Progenitor cell of endocrine pancreas (in vitro differentiated cells): Measurements from ENCODE around the gene PDK4. TPM values are rescaled to one million over a fixed set of nuclear protein-coding genes. Genes with fewer than 3 reads are reported as not detected.
"Not testable (repeated sequence)": the region's sequence is repeated elsewhere in the genome, so short reads cannot be mapped to it uniquely, and the experiment has no call there.

ENCODE experiments used
- DNase-seq: peaks from one replicate; pipeline ENCODE4 v3.0.0; 2021; ENCODE audit warnings: low spot score; ENCODE audit not compliant: unreplicated experiment
- H3K27ac Mint-ChIP-seq: 2 replicates; pipeline ENCODE4 v1.8.0; 2021; ENCODE audit warnings: mild to moderate bottlenecking, moderate library complexity, mixed read lengths
- H3K27me3 Mint-ChIP-seq: 2 replicates; pipeline ENCODE4 v1.8.0; 2021; ENCODE audit warnings: mixed read lengths
- H3K36me3 Mint-ChIP-seq: 2 replicates; pipeline ENCODE4 v1.8.0; 2022; ENCODE audit warnings: mixed read lengths; ENCODE audit not compliant: insufficient read depth
- H3K4me1 Mint-ChIP-seq: 2 replicates; pipeline ENCODE4 v1.8.0; 2021; ENCODE audit warnings: low read depth, mixed read lengths
- H3K4me3 Mint-ChIP-seq: 2 replicates; pipeline ENCODE4 v1.8.0; 2021; ENCODE audit warnings: low read depth, mild to moderate bottlenecking, moderate library complexity, mixed read lengths
- H3K9me3 Mint-ChIP-seq: 2 replicates; pipeline ENCODE4 v1.8.0; 2021; ENCODE audit warnings: low read depth, mixed read lengths
- CTCF ChIP-seq: fragments of 200-600 bp; sonication (generic); IDR thresholded peaks from one replicate; pipeline ENCODE4 v1.5.0; 2021; ENCODE audit warnings: antibody characterized with exemption, mild to moderate bottlenecking; ENCODE audit not compliant: unreplicated experiment
- total RNA-seq: library from RNA; stranded (reverse); gene quantifications from 2 replicates; pipeline ENCODE4 v1.2.1, GENCODE V29; 2021

PDK4 gene
- total RNA-seq, 1 donor from 2014 or later = 29.1 TPM

- Mint-ChIP-seq H3K4me3 (no peak overlapping the region), H3K36me3 (no peaks in the 10 kb centered on the region), H3K4me1 (no peaks in the 10 kb centered on the region), H3K27me3 (no peaks in the 10 kb centered on the region), H3K27ac (no peak overlapping the region), H3K9me3 (peaks cover 8% of the 10 kb centered on the region)
- TF ChIP-seq CTCF = no peak
- DNase-seq = no peak
Measured at GRCh38 chr7:95569720-95570119, 26.6 kb downstream of the PDK4 start.

- H3K4me3 Mint-ChIP-seq = no peak overlapping the region
- no peaks in the 10 kb centered on the region for H3K4me1 Mint-ChIP-seq
- no peak for TF ChIP-seq CTCF
- H3K27me3 Mint-ChIP-seq = no peaks in the 10 kb centered on the region
- H3K36me3 Mint-ChIP-seq = no peaks in the 10 kb centered on the region
- DNase-seq = no peak
- H3K9me3 Mint-ChIP-seq = peaks cover 5% of the 10 kb centered on the region
- no peak overlapping the region for H3K27ac Mint-ChIP-seq
Measured at GRCh38 chr7:95560674-95561073, 35.6 kb downstream of the PDK4 start.

GRCh38 chr7:95558864-95559263, 37.5 kb downstream of the PDK4 start:
- DNase-seq = no peak
- Mint-ChIP-seq H3K9me3 (peaks cover 5% of the 10 kb centered on the region), H3K27ac (no peak overlapping the region), H3K4me1 (no peaks in the 10 kb centered on the region), H3K4me3 (no peak overlapping the region), H3K36me3 (no peaks in the 10 kb centered on the region), H3K27me3 (no peaks in the 10 kb centered on the region)
- TF ChIP-seq CTCF = no peak

DNA sequence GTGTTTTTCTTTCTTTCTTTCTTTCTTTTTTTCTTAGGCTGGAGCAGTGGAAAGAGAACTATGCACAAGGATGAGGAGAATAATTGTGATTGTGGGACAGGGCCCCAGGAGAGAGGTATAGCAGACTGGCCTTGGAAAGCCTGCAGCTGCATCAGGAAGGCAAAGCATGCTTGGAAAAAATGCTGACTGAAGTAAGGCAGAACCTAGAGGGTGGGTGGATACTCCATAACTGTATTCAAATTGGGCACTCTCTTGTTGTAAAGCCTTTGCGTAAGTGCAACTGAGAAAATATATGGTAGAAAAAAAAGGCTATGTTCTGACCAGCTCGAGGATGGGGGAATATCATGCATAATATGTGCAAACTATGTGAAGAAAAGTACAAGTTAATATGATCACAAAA, 39.5 kb downstream of the PDK4 start:
- Mint-ChIP-seq H3K4me1 (no peaks in the 10 kb centered on the region), H3K27me3 (no peaks in the 10 kb centered on the region), H3K9me3 (no peaks in the 10 kb centered on the region), H3K4me3 (no peak overlapping the region), H3K36me3 (no peaks in the 10 kb centered on the region), H3K27ac (no peak overlapping the region)
- TF ChIP-seq CTCF = no peak
- no peak for DNase-seq

- H3K36me3 Mint-ChIP-seq = no peaks in the 10 kb centered on the region
- no peak overlapping the region for H3K27ac Mint-ChIP-seq
- peaks cover 8% of the 10 kb centered on the region for H3K4me1 Mint-ChIP-seq
- TF ChIP-seq CTCF = no peak
- no peak overlapping the region for H3K4me3 Mint-ChIP-seq
- DNase-seq = no peak
- no peaks in the 10 kb centered on the region for H3K9me3 Mint-ChIP-seq
- no peaks in the 10 kb centered on the region for H3K27me3 Mint-ChIP-seq
Measured at GRCh38 chr7:95553939-95554338, 42.4 kb downstream of the PDK4 start.

DNA sequence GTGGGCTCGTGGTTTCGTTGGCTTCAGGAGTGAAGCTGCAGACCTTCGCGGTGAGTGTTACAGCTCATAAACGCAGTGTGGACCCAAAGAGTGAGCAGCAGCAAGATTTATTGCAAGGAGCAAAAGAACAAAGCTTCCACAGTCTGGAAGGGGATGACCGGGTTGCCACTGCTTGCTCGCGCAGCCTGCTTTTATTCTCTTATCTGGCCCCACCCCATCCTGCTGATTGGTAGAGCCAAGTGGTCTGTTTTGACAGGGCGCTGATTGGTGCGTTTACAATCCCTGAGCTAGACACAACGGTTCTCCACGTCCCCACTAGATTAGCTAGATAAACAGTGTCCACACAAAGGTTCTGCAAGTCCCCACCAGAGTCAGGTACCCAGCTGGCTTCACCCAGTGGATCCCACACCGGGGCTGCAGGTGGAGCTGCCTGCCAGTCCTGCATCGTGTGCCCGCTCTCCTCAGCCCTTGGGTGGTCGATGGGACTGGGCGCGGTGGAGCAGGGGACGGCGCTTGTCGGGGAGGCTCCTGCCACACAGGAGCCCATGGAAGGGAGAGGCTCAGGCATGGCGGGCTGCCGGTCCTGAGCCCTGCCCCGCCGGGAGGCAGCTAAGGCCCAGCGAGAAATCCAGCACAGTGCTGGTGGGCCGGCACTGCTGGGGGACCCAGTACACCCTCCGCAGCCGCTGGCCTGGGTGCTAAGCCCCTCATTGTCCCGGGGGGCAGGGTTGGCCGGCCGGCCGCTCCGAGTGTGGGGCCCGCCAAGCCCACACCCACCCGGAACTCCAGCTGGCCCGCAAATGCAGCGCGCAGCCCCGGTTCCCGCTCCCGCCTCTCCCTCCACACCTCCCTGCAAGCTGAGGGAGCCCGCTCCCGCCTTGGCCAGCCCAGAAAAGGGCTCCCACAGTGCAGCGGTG, 44.0 kb downstream of the PDK4 start:
- not testable (repeated sequence) for H3K27me3 Mint-ChIP-seq, H3K27ac Mint-ChIP-seq, H3K36me3 Mint-ChIP-seq, H3K4me3 Mint-ChIP-seq, H3K9me3 Mint-ChIP-seq, DNase-seq
- H3K4me1 Mint-ChIP-seq = peaks cover 17% of the 10 kb centered on the region
